Measurements from ENCODE around the gene ACSM2A.

ACSM2A gene

DNA sequence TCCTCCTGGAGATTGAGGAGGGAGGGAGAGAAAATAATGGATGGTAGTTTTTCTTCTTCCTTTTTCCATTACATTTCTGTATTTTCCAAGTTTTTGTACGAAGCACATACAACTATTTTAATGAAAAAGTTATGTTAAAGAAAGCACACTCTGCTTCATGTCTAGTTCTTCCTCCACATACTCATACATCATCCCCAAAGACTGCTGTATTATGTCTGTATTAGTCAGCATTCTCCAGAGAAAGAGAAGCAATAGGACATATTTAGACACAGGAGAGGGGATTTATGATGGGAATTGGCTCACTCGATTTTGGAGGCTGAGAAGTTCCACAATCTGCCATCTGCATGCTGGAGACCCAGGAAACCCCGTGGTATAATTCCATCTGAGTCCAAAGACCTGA lies 10.1 kb upstream of the ACSM2A start:
- no peak for TF ChIP-seq CREB1 (IDR thresholded peaks at IDR 0.05; ENCODE audit: low read depth)
- no peak for TF ChIP-seq TEAD4 (IDR thresholded peaks at IDR 0.05)
- TF ChIP-seq TAF1 (IDR thresholded peaks at IDR 0.05; ENCODE audit: low read depth), result no peak
- TF ChIP-seq ZBTB7A (IDR thresholded peaks at IDR 0.05; ENCODE audit: low read depth), result no peak
- TF ChIP-seq, protein P1, sequence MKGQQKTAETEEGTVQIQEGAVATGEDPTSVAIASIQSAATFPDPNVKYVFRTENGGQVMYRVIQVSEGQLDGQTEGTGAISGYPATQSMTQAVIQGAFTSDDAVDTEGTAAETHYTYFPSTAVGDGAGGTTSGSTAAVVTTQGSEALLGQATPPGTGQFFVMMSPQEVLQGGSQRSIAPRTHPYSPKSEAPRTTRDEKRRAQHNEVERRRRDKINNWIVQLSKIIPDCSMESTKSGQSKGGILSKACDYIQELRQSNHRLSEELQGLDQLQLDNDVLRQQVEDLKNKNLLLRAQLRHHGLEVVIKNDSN (IDR thresholded peaks at IDR 0.05), result no peak
- no peak for TF ChIP-seq CEBPB (IDR thresholded peaks at IDR 0.05)
- TF ChIP-seq, protein P2, sequence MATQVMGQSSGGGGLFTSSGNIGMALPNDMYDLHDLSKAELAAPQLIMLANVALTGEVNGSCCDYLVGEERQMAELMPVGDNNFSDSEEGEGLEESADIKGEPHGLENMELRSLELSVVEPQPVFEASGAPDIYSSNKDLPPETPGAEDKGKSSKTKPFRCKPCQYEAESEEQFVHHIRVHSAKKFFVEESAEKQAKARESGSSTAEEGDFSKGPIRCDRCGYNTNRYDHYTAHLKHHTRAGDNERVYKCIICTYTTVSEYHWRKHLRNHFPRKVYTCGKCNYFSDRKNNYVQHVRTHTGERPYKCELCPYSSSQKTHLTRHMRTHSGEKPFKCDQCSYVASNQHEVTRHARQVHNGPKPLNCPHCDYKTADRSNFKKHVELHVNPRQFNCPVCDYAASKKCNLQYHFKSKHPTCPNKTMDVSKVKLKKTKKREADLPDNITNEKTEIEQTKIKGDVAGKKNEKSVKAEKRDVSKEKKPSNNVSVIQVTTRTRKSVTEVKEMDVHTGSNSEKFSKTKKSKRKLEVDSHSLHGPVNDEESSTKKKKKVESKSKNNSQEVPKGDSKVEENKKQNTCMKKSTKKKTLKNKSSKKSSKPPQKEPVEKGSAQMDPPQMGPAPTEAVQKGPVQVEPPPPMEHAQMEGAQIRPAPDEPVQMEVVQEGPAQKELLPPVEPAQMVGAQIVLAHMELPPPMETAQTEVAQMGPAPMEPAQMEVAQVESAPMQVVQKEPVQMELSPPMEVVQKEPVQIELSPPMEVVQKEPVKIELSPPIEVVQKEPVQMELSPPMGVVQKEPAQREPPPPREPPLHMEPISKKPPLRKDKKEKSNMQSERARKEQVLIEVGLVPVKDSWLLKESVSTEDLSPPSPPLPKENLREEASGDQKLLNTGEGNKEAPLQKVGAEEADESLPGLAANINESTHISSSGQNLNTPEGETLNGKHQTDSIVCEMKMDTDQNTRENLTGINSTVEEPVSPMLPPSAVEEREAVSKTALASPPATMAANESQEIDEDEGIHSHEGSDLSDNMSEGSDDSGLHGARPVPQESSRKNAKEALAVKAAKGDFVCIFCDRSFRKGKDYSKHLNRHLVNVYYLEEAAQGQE (IDR thresholded peaks at IDR 0.05; ENCODE audit: low read depth), result no peak

DNA sequence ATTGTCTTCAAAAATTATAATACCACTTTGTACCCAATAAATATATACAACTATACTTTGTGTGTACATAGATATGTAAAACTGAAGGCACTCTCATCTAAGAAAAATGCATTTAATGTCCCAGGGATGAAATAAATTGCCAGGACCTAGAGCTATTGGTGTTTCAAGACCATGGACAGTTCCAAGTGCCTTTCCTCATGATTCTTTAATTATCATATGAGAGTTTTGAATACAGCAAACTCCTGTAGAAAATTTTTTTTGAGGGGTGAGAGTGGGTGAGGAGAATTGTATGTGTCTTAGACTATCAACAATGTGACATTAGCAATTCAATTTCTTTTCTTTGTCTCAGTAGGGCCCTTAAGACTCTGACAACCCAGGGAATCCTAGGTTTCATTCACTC lies 17.6 kb downstream of the ACSM2A start:
- TF ChIP-seq, protein P2 (IDR thresholded peaks at IDR 0.05; ENCODE audit: low read depth), result peak; percentile 67

DNA sequence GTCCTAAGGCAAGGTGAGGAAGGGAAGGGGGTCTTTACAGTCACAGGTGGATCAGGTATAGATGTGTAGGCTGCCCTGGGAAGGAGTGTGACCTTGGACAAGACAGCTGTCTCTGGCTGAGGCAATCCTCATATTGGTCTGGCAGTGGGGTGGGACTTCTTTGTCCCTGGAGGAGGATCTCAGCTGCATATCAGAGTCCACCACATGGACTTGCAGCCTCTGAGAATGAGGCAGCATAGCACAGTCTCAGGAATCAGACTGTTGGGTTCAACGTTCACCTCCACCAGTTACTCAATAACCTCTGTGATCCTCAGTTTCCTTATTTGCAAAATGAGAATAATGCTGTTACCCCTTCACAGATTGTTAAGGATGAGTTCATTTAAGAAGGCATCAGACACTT lies 33.4 kb downstream of the ACSM2A start:
- TF ChIP-seq, protein P3, sequence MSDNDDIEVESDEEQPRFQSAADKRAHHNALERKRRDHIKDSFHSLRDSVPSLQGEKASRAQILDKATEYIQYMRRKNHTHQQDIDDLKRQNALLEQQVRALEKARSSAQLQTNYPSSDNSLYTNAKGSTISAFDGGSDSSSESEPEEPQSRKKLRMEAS (IDR thresholded peaks at IDR 0.05), result no peak
- TF ChIP-seq NFIC (IDR thresholded peaks at IDR 0.05) (no peak), CREB1 (IDR thresholded peaks at IDR 0.05; ENCODE audit: low read depth) (no peak), TEAD4 (IDR thresholded peaks at IDR 0.05) (no peak), FOXM1 (IDR thresholded peaks at IDR 0.05; ENCODE audit: borderline replicate concordance, low read depth) (no peak), EGR1 (IDR thresholded peaks at IDR 0.05) (no peak), RAD21 (IDR thresholded peaks at IDR 0.05; ENCODE audit: low read depth) (no peak), YY1 (IDR thresholded peaks at IDR 0.05; ENCODE audit: low read depth) (no peak), TAF1 (IDR thresholded peaks at IDR 0.05; ENCODE audit: low read depth) (no peak), TCF12 (IDR thresholded peaks at IDR 0.05; ENCODE audit: low read depth) (no peak), ZBTB7A (IDR thresholded peaks at IDR 0.05; ENCODE audit: low read depth) (no peak)
- TF ChIP-seq, protein P1 (IDR thresholded peaks at IDR 0.05), result no peak

DNA sequence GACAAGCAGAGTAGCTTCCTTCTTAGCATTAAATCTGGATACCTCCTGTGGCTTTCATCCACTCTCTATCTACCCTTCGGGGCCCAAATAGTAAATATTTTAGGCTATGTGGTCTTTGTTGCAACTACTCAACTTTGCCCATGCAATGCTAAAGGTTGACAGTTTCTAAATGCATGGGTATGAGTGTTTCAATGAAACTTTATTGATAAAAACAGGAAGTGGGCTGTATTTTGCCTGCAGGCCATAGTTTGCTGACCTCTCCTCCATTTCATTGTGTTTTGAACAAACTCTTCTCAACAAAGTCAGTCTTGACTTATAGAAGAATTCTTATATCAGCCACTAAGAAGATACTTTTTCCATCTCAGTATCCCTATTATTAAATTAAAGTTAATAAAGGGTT lies 34.1 kb downstream of the ACSM2A start:
- TF ChIP-seq TCF12 (IDR thresholded peaks at IDR 0.05; ENCODE audit: low read depth), result no peak
- no peak for TF ChIP-seq EGR1 (IDR thresholded peaks at IDR 0.05)
- no peak for TF ChIP-seq EP300 (IDR thresholded peaks at IDR 0.05; ENCODE audit: borderline replicate concordance)
- TF ChIP-seq CEBPB (IDR thresholded peaks at IDR 0.05), result no peak
- TF ChIP-seq, protein P2 (IDR thresholded peaks at IDR 0.05; ENCODE audit: low read depth), result no peak
- TF ChIP-seq, protein P1 (IDR thresholded peaks at IDR 0.05), result no peak
- TF ChIP-seq, protein P3 (IDR thresholded peaks at IDR 0.05), result no peak
- no peak for TF ChIP-seq RAD21 (IDR thresholded peaks at IDR 0.05; ENCODE audit: low read depth)
- TF ChIP-seq TEAD4 (IDR thresholded peaks at IDR 0.05), result no peak
- TF ChIP-seq CREB1 (IDR thresholded peaks at IDR 0.05; ENCODE audit: low read depth), result no peak
- no peak for TF ChIP-seq ZBTB7A (IDR thresholded peaks at IDR 0.05; ENCODE audit: low read depth)
- TF ChIP-seq NFIC (IDR thresholded peaks at IDR 0.05), result no peak
- no peak for TF ChIP-seq FOXM1 (IDR thresholded peaks at IDR 0.05; ENCODE audit: borderline replicate concordance, low read depth)
- no peak for TF ChIP-seq TAF1 (IDR thresholded peaks at IDR 0.05; ENCODE audit: low read depth)

DNA sequence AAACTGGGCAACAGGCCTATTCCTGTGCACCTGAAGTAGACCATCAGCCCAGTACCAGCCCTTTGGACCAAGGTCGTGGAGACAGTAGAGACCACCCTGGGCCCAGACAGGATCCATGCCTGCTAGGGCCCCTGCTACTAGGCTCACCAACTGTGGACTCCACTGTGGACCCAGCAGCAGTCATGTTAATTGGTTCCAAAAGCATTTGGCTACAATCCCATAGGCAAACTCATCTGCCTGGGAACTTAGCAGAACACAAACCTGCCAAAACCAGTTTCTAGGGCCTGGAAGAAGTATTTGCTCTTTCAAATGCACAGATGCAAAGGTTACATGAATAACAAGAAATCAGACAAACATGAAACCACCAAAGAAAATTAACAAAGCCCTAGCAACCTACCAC lies 53.1 kb downstream of the ACSM2A start:
- TF ChIP-seq NFIC (IDR thresholded peaks at IDR 0.05) (no peak), CEBPB (IDR thresholded peaks at IDR 0.05) (no peak), FOXM1 (IDR thresholded peaks at IDR 0.05; ENCODE audit: borderline replicate concordance, low read depth) (no peak)

All from Ishikawa (cell line).